AG09319 (cell line): ENCODE measurements around the gene RNF4.

Source experiments
- DNase-seq: peaks from one replicate; pipeline ENCODE4 v3.0.0-alpha.2; 2010; ENCODE audit warnings: low read depth; ENCODE audit errors: extremely low read depth
- CTCF ChIP-seq: IDR thresholded peaks from 2 replicates; pipeline ENCODE4 v1.5.1; 2011; ENCODE audit warnings: low read depth, mild to moderate bottlenecking, inconsistent platforms, low read length, moderate library complexity

The RNF4 gene

GRCh38 chr4:2451821-2452785 is 16.8 kb upstream of the RNF4 start:
- DNase-seq = no peak
- TF ChIP-seq CTCF = no peak

GRCh38 chr4:2457481-2458295 is 11.2 kb upstream of the RNF4 start:
- TF ChIP-seq CTCF = no peak
- no peak for DNase-seq

- no peak for TF ChIP-seq CTCF
- no peak for DNase-seq
These were observed 10.1 kb upstream of the RNF4 start for GRCh38 chr4:2458546-2459491.

GRCh38 chr4:2459589-2460349 is 9.1 kb upstream of the RNF4 start:
- no peak for TF ChIP-seq CTCF
- no peak for DNase-seq

- no peak for DNase-seq
- no peak for TF ChIP-seq CTCF
These were observed 7.5 kb upstream of the RNF4 start for GRCh38 chr4:2461246-2461960.
